ENCODE results near the gene MPL.

- TF ChIP-seq EZH2 (IDR thresholded peaks at IDR 0.05; ENCODE audit: borderline replicate concordance, low read depth, low read length, poor library complexity, severe bottlenecking), result no peak
- no peak for TF ChIP-seq CTCF (conservative IDR thresholded peaks at IDR 0.05; ENCODE audit: low read depth, low read length)
These were observed 51.0 kb downstream of the MPL start for GRCh38 chr1:43388613-43389012.

Data from A673 (cell line).